Measurements from ENCODE around the gene TMEM179B.

TMEM179B gene

DNA sequence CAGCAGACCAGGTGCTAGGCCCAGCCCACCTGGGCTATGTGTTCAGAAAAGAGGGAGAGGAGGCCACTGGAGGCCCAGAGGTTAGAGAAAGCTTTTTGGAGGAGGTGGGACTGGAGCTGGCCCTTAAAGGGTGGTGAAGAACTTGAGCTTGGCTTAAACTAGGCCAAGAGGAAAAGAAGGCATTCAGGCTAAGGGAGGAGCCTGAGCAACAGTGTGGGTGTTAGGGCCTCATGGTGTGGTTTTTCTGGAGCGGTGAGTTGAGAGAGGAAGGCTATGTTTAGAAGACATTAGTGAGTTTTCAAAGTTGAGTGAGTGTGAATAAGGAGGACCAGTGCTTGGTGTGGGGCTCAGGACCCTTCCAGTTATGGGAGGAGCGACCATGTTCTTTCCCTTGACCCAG is 9.8 kb upstream of the TMEM179B start:
- TF ChIP-seq, protein P1, sequence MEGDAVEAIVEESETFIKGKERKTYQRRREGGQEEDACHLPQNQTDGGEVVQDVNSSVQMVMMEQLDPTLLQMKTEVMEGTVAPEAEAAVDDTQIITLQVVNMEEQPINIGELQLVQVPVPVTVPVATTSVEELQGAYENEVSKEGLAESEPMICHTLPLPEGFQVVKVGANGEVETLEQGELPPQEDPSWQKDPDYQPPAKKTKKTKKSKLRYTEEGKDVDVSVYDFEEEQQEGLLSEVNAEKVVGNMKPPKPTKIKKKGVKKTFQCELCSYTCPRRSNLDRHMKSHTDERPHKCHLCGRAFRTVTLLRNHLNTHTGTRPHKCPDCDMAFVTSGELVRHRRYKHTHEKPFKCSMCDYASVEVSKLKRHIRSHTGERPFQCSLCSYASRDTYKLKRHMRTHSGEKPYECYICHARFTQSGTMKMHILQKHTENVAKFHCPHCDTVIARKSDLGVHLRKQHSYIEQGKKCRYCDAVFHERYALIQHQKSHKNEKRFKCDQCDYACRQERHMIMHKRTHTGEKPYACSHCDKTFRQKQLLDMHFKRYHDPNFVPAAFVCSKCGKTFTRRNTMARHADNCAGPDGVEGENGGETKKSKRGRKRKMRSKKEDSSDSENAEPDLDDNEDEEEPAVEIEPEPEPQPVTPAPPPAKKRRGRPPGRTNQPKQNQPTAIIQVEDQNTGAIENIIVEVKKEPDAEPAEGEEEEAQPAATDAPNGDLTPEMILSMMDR (IDR thresholded peaks at IDR 0.05; ENCODE audit: low read depth, low read length), result no peak
- H3K4me3 ChIP-seq (ENCODE audit: low read depth, low read length), result no peak overlapping the region

DNA sequence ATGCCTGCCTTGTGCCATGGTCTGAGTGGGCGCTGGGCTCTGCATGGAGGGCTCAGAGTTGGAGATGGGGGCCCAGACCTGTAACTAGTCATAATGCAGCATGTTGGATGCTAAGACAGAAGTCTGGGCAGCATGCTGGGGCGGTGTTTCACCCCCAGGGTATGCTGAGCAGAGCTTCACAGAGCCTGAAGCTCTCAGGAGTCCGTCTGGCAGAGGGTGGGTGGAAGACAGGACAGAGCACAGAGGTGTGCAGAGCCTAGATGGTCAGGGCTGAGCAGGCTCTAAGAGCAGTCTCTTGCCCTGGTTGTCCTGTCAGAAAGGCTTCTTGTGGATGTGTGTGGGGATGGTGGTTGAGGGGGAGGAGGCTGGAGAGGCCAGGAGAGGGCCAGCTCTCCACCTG is 8.8 kb upstream of the TMEM179B start:
- TF ChIP-seq, protein P1 (IDR thresholded peaks at IDR 0.05; ENCODE audit: low read depth, low read length), result no peak
- no peak overlapping the region for H3K4me3 ChIP-seq (ENCODE audit: low read depth, low read length)

DNA sequence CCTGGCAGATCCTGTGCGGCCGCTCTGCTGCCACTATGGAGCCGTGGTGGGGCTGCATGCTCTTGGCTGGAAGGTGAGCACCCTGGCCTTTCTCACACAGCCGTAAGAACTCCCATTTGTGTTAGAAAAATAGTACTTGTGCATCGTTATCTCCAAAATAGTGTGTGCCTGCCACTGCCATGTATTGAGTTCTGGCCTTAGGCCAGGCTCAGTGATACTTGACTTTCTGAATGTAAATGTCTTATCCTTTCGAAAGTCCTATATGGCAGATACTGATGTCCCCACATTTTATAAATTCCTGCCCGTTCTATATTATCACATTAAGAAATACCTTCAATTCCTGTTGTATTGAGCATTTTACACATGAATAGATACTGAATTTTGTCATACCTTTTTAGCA is 4.4 kb upstream of the TMEM179B start:
- H3K4me3 ChIP-seq (ENCODE audit: low read depth, low read length), result no peak overlapping the region
- TF ChIP-seq, protein P1 (IDR thresholded peaks at IDR 0.05; ENCODE audit: low read depth, low read length), result no peak

DNA sequence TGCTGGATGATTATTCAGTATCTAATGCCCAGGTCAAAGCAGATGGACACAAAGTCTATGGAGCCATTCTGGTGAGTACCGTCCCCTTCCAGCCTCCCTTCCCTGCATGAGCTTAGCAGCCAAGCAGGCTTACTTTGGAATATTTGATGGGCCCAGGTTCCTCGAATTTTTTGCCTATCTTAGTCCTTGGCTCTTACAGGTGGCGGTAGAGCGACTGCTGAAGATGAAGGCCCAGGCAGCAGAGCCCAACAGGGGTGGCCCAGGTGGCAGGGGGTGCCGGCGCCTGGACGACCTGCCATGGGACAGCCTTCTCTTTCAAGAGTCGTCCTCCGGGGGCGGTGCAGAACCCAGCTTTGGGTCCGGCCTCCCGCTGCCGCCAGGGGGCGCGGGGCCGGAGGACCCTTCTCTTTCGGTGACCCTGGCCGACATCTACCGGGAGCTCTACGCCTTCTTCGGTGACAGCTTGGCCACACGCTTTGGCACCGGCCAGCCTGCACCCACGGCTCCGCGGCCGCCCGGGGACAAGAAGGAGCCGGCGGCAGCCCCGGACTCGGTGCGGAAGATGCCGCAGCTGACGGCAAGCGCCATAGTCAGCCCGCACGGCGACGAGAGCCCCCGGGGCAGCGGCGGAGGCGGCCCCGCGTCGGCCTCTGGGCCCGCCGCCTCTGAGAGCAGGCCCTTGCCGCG is 741 bp upstream of the TMEM179B start:
- peak overlapping the region; percentile 76 for H3K4me3 ChIP-seq (ENCODE audit: low read depth, low read length)
- TF ChIP-seq, protein P1 (IDR thresholded peaks at IDR 0.05; ENCODE audit: low read depth, low read length), result peak; percentile 97

DNA sequence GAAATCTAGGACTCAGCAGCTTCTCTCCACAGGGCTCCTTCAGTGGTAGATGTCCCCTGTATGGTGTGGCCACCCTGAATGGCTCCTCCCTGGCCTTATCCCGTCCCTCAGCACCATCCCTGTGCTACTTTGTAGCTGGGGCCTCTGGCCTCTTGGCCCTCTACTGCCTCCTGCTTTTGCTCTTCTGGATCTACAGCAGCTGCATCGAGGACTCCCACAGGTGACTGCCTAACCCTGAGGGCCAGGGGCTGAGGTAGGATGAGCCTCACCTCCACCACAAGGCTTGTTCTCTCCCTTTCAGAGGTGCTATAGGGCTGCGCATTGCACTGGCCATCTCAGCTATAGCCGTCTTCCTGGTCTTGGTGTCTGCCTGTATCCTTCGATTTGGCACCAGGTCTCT is 1.8 kb downstream of the TMEM179B start:
- TF ChIP-seq, protein P1 (IDR thresholded peaks at IDR 0.05; ENCODE audit: low read depth, low read length), result no peak

DNA sequence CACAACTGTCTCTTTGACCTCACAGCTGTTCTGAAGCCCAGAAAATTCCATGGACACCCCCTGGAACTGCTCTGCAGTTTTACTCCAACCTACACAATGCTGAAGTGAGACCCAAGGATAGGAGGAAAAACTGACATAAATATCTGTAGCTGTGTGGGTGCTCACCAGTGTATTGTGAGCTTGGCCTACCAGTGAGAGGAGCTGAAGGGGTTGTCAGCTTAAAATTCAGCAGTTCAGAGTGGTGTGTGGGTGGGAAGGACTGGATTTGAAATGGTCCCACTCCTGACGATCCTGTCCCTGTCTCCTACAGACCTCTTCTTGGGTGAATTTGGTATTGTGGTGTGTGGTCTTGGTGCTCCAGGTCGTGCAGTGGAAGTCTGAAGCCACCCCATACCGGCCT is 2.4 kb downstream of the TMEM179B start:
- TF ChIP-seq, protein P1 (IDR thresholded peaks at IDR 0.05; ENCODE audit: low read depth, low read length), result no peak
- no peak overlapping the region for H3K4me3 ChIP-seq (ENCODE audit: low read depth, low read length)

More for the DNA sequence above, 1.8 kb downstream of the TMEM179B start:
- no peak overlapping the region for H3K4me3 ChIP-seq (ENCODE audit: low read depth, low read length)

DNA sequence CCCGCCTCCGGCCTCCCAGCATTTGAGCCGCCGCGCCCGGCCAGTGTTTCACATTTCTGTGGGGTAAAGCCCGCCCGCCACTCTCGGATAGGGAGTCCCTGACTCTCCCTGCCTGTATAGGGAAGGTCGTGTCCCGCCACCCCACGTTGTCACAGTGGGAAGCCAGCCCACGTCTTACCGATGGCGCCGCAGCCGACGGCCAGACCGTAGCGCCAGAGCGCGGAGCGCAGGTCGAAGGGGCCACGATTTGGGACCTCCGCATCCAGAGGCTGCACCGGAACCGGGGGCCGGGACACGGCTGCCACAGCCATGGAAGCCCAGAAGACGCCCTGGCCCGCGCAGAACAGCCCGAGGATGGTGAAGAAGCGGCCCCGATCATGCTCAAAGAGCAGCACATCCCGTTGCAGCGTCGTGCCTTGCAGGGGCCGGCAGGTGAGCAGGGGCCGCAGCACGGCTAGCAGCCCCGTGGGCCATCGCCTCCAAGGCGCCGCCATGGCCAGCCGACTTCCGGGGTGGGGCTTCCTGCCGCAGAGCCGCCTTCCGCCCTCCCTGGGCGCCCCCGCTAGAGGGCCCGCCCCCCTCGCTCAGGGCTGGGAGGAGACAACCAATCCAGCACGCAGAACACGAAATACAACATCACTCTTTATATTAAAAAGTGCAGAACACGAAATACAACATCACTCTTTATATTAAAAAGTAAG is 4.4 kb downstream of the TMEM179B start, which contains the start of gene TMEM223:
Gene TMEM223 (minus strand): TSS at position 506 of the 701 bp plus-strand sequence. CDS start 12 bp downstream, at position 494.
- TF ChIP-seq, protein P1 (IDR thresholded peaks at IDR 0.05; ENCODE audit: low read depth, low read length), result no peak

More for the DNA sequence above, 4.4 kb downstream of the TMEM179B start, which contains the start of gene TMEM223:
- peak within 1 kb of the TSS; percentile 83 for H3K4me3 ChIP-seq (ENCODE audit: low read depth, low read length)
